Epithelial cell of proximal tubule (primary cell): ENCODE results near the gene MRPS34. TPM values are rescaled to one million over a fixed set of nuclear protein-coding genes. Genes with fewer than 3 reads are reported as not detected.
A peak's percentile ranks its signal among the peaks of the same experiment; 100 is the strongest.

Experiments used
- DNase-seq: peaks from one replicate; pipeline ENCODE4 v3.0.0-alpha.2; 2011; ENCODE audit warnings: low read depth
- H3K4me3 ChIP-seq: 2 replicates; pipeline ENCODE4 v1.5.1; 2011; ENCODE audit warnings: low read depth, mild to moderate bottlenecking, low read length
- CTCF ChIP-seq: conservative IDR thresholded peaks from 2 replicates; pipeline ENCODE4 v1.5.1; 2012; ENCODE audit warnings: low read depth, mild to moderate bottlenecking, low read length
- total RNA-seq: library from RNA; depleted of rRNA; stranded (reverse); fragments of >200 nt; gene quantifications from 2 replicates; pipeline ENCODE4 v1.2.3, GENCODE V29; 2015

Gene MRPS34
- total RNA-seq = 167 and 227 TPM in 2 replicates

GRCh38 chr16:1772908-1773702, at the start of gene MRPS34:
Gene MRPS34, minus strand, starts transcription at chr16:1773134. Its CDS starts 15 bp downstream, at chr16:1773119.
- H3K4me3 ChIP-seq = peak within 1 kb of the TSS; percentile 85
- TF ChIP-seq CTCF = peak; percentile 66
- no peak for DNase-seq

GRCh38 chr16:1821861-1822611, 49.1 kb upstream of the MRPS34 start:
- H3K4me3 ChIP-seq = no peak overlapping the region
- TF ChIP-seq CTCF = no peak
- DNase-seq = no peak

GRCh38 chr16:1820946-1821290, 48.0 kb upstream of the MRPS34 start:
- DNase-seq = no peak
- TF ChIP-seq CTCF = no peak
- no peak overlapping the region for H3K4me3 ChIP-seq

- no peak overlapping the region for H3K4me3 ChIP-seq
- TF ChIP-seq CTCF = no peak
- no peak for DNase-seq
Measured at GRCh38 chr16:1820096-1820945, 47.4 kb upstream of the MRPS34 start.

- no peak for DNase-seq
- no peak overlapping the region for H3K4me3 ChIP-seq
- TF ChIP-seq CTCF = no peak
Measured at GRCh38 chr16:1819611-1820010, 46.7 kb upstream of the MRPS34 start.

- no peak for TF ChIP-seq CTCF
Measured at GRCh38 chr16:1818873-1819525, 46.1 kb upstream of the MRPS34 start.

More at GRCh38 chr16:1818873-1819525, 46.1 kb upstream of the MRPS34 start:
- DNase-seq = no peak
- H3K4me3 ChIP-seq = no peak overlapping the region
